H1 (cell line): Measurements from ENCODE around the gene IST1. TPM values are rescaled to one million over a fixed set of nuclear protein-coding genes. Genes with fewer than 3 reads are reported as not detected.

ENCODE experiments used
- CTCF ChIA-PET: fragments of 300-600 bp; sonication (Branson Sonifier 250); formaldehyde crosslinking; loops from one replicate; lab custom pipeline; 2021; ENCODE audit not compliant: partially characterized antibody; lab: Charles Lee
- POLR2A ChIA-PET: fragments of 300-600 bp; sonication (Branson Sonifier 250); formaldehyde crosslinking; loops from one replicate; lab custom pipeline; 2021; ENCODE audit warnings: inconsistent platforms; ENCODE audit not compliant: partially characterized antibody; lab: Charles Lee
- DNase-seq, 2 experiments: peaks; one replicate each; pipeline versions ENCODE4 v3.0.0 to v3.0.0-alpha.2; 2010 to 2022; ENCODE audit warnings: low spot score in 2 of 2, low read depth in 1 of 2, mixed read lengths in 1 of 2
- FAIRE-seq: peaks from 2 replicates; lab custom pipeline; 2011; peaks lifted over from hg19 to GRCh38; lab: Jason Lieb, UNC
- H2AFZ ChIP-seq: 2 replicates; pipeline ENCODE4 v1.8.1; 2012; ENCODE audit warnings: low read length, inconsistent platforms
- H2AK5ac ChIP-seq: 2 replicates; pipeline ENCODE4 v1.6.1; 2013; ENCODE audit warnings: low read depth, low read length
- H2BK120ac ChIP-seq: replicated peaks from 2 replicates; pipeline ENCODE3; 2013; ENCODE audit warnings: low read depth, low read length, inconsistent platforms
- H2BK12ac ChIP-seq: 2 replicates; pipeline ENCODE4 v1.6.1; 2013; ENCODE audit warnings: low read depth, low read length
- H2BK15ac ChIP-seq: 2 replicates; pipeline ENCODE4 v1.6.1; 2013; ENCODE audit warnings: low read length
- H2BK20ac ChIP-seq: 2 replicates; pipeline ENCODE4 v1.6.1; 2013; ENCODE audit warnings: low read length
- H2BK5ac ChIP-seq: 2 replicates; pipeline ENCODE4 v1.6.1; 2013; ENCODE audit warnings: low read depth, low read length
- H3K14ac ChIP-seq: 2 replicates; pipeline ENCODE4 v1.6.1; 2013; ENCODE audit warnings: inconsistent platforms; ENCODE audit not compliant: insufficient read length
- H3K18ac ChIP-seq: 2 replicates; pipeline ENCODE4 v1.6.1; 2013; ENCODE audit warnings: low read length; ENCODE audit errors: extremely low read depth
- H3K23ac ChIP-seq: 2 replicates; pipeline ENCODE4 v1.6.1; 2013; ENCODE audit warnings: inconsistent platforms; ENCODE audit not compliant: insufficient read length
- H3K23me2 ChIP-seq: 2 replicates; pipeline ENCODE4 v1.6.1; 2013; ENCODE audit warnings: low read depth, low read length
- H3K27ac ChIP-seq: 2 replicates; pipeline ENCODE4 v1.6.1; 2011; ENCODE audit warnings: low read depth, low read length, inconsistent platforms
- H3K27me3 ChIP-seq, 4 experiments: replicated peaks in 1 of 4; 1 replicate in 1 of 4; 2 replicates in 3 of 4; pipeline versions ENCODE4 v1.6.1 to v1.8.1; 2011 to 2013; ENCODE audit warnings: low read length in 3 of 4, mild to moderate bottlenecking in 3 of 4, inconsistent platforms in 2 of 4, mixed read lengths in 2 of 4, moderate library complexity in 1 of 4; ENCODE audit not compliant: control insufficient read depth in 3 of 4, insufficient read depth in 3 of 4; ENCODE audit errors: extremely low read depth in 1 of 4
- H3K36me3 ChIP-seq, 4 experiments: 2 replicates each; pipeline versions ENCODE4 v1.6.1 to v1.8.1; 2011 to 2013; ENCODE audit warnings: mild to moderate bottlenecking in 4 of 4, low read length in 3 of 4, moderate library complexity in 2 of 4, control low read depth in 1 of 4, inconsistent platforms in 1 of 4; ENCODE audit not compliant: insufficient read depth in 4 of 4, control insufficient read depth in 2 of 4
- H3K4ac ChIP-seq: replicated peaks from 2 replicates; pipeline ENCODE3; 2013; ENCODE audit warnings: low read length, low read depth, mixed read lengths, inconsistent platforms; ENCODE audit not compliant: insufficient read length
- H3K4me1 ChIP-seq, 4 experiments: replicated peaks in 1 of 4; 1 replicate in 1 of 4; 2 replicates in 3 of 4; pipeline versions ENCODE4 v1.6.1 to v1.8.1; 2011 to 2013; ENCODE audit warnings: low read length in 3 of 4, inconsistent platforms in 2 of 4, mixed read lengths in 1 of 4; ENCODE audit not compliant: insufficient read depth in 4 of 4, control insufficient read depth in 3 of 4
- H3K4me2 ChIP-seq, 2 experiments: 2 replicates each; pipeline versions ENCODE4 v1.6.1 to v1.8.1; 2011 to 2013; ENCODE audit warnings: low read depth in 2 of 2, low read length in 2 of 2, control low read depth in 1 of 2, inconsistent platforms in 1 of 2, mild to moderate bottlenecking in 1 of 2; ENCODE audit not compliant: insufficient read depth in 1 of 2
- H3K4me3 ChIP-seq, 4 experiments: fragments of 200-600, 300-600 bp in 1 of 4; sonication (generic), shearing (Covaris generic), sonication (Bioruptor Twin) in 1 of 4; 2 replicates each; pipeline versions ENCODE4 v1.5.1 to v1.8.1; 2011 to 2016; ENCODE audit warnings: low read length in 4 of 4, low read depth in 3 of 4, control low read depth in 2 of 4, inconsistent platforms in 2 of 4, mild to moderate bottlenecking in 2 of 4, mixed read lengths in 1 of 4, moderate library complexity in 1 of 4; ENCODE audit not compliant: insufficient read depth in 2 of 4; ENCODE audit errors: extremely low read depth in 1 of 4
- H3K56ac ChIP-seq: replicated peaks from 2 replicates; pipeline ENCODE3; 2013; ENCODE audit warnings: low read depth, mild to moderate bottlenecking, mixed read lengths, low read length, inconsistent platforms; ENCODE audit not compliant: insufficient read length
- H3K79me1 ChIP-seq: 2 replicates; pipeline ENCODE4 v1.6.1; 2013; ENCODE audit warnings: low read depth, low read length, control low read depth
- H3K79me2 ChIP-seq, 2 experiments: 2 replicates each; pipeline versions ENCODE4 v1.6.1 to v1.8.1; 2012 to 2013; ENCODE audit warnings: low read length in 2 of 2, mild to moderate bottlenecking in 2 of 2, inconsistent platforms in 1 of 2; ENCODE audit not compliant: insufficient read depth in 2 of 2, control insufficient read depth in 1 of 2
- H3K9ac ChIP-seq, 4 experiments: replicated peaks in 1 of 4; 1 replicate in 1 of 4; 2 replicates in 3 of 4; pipeline versions ENCODE4 v1.6.1 to v1.8.1; 2011 to 2013; ENCODE audit warnings: low read depth in 3 of 4, low read length in 3 of 4, control low read depth in 2 of 4, mild to moderate bottlenecking in 2 of 4, moderate library complexity in 2 of 4, inconsistent platforms in 1 of 4; ENCODE audit errors: extremely low read depth in 1 of 4
- H3K9me3 ChIP-seq, 2 experiments: 2 replicates each; pipeline versions ENCODE4 v1.6.1 to v1.8.1; 2012 to 2013; ENCODE audit warnings: mild to moderate bottlenecking in 2 of 2, moderate library complexity in 2 of 2, control low read depth in 1 of 2, inconsistent platforms in 1 of 2, low read depth in 1 of 2, low read length in 1 of 2, mixed read lengths in 1 of 2; ENCODE audit not compliant: insufficient read depth in 2 of 2
- H4K20me1 ChIP-seq, 2 experiments: replicated peaks in 1 of 2; 2 replicates each; pipeline versions ENCODE3 to v1.8.1; 2011 to 2013; ENCODE audit warnings: inconsistent platforms in 2 of 2, low read length in 2 of 2, mild to moderate bottlenecking in 1 of 2; ENCODE audit not compliant: insufficient read depth in 2 of 2, control insufficient read depth in 1 of 2
- H4K5ac ChIP-seq: 2 replicates; pipeline ENCODE4 v1.6.1; 2013; ENCODE audit warnings: low read length, low read depth, mixed read lengths, inconsistent platforms; ENCODE audit not compliant: insufficient read length
- H4K8ac ChIP-seq: 2 replicates; pipeline ENCODE4 v1.8.0; 2013; ENCODE audit warnings: mild to moderate bottlenecking, moderate library complexity, low read length, inconsistent platforms; ENCODE audit not compliant: insufficient read depth; ENCODE audit errors: extremely low read depth
- H4K91ac ChIP-seq: replicated peaks from 2 replicates; pipeline ENCODE3; 2013; ENCODE audit warnings: low read length, mixed read lengths, inconsistent platforms; ENCODE audit not compliant: insufficient read length
- SIX5 ChIP-seq: IDR thresholded peaks from 2 replicates; pipeline ENCODE4 v1.6.1; 2011; ENCODE audit warnings: mild to moderate bottlenecking, low read depth, low read length
- WGBS, 2 experiments: shearing (Covaris generic) in 1 of 2; methylation state at CpG; one replicate each; pipeline versions ENCODE4 v1.1.6 to v1.1.7; 2013 to 2015; ENCODE audit warnings: low lambda C conversion rate in 2 of 2, mixed read lengths in 2 of 2, inconsistent platforms in 1 of 2, low coverage in 1 of 2, missing lambda C conversion rate in 1 of 2; ENCODE audit not compliant: insufficient replicate concordance in 2 of 2, insufficient coverage in 1 of 2, insufficient read length in 1 of 2; ENCODE audit errors: extremely low coverage in 1 of 2, missing lambda C conversion rate in 1 of 2; 5-methylcytosine and 5-hydroxymethylcytosine counted together
- polyA plus RNA-seq, 7 experiments: library from polyadenylated mRNA; depleted of rRNA in 3 of 7; stranded (reverse) in 5 of 7; unstranded in 2 of 7; fragments of >200 nt in 5 of 7; fragments of 200-250 nt in 2 of 7; gene quantifications; 1 replicate in 5 of 7; 2 replicates in 1 of 7; 4 replicates in 1 of 7; pipeline versions ENCODE4 v1.2.1 to v1.2.3, GENCODE V29; 2011 to 2013; ENCODE audit warnings: missing spikeins in 2 of 7, mixed read lengths in 2 of 7
- total RNA-seq: library from RNA; stranded (reverse); fragmentation: NEBNext Ultra II Directional; extraction: Animal tissue kit (Norgen Biotek cat#: 25700); gene quantifications from 2 replicates; pipeline ENCODE4 v1.2.1, GENCODE V29; 2021
- TF ChIP-seq, protein P1 (sequence below), 3 experiments: IDR thresholded peaks; 1 replicate in 2 of 3; 2 replicates in 1 of 3; pipeline versions ENCODE4 v1.5.1 to v1.6.1; 2011; ENCODE audit warnings: low read length in 3 of 3, mild to moderate bottlenecking in 3 of 3, inconsistent platforms in 2 of 3, low read depth in 1 of 3, moderate library complexity in 1 of 3; ENCODE audit not compliant: insufficient read depth in 1 of 3; ENCODE audit errors: control extremely low read depth in 1 of 3

IST1 gene
- total and polyA plus RNA-seq, 2 of the 8 experiments (the other 6 are each of a cell fraction or from before 2014, with no cell fraction given): 190 to 248 TPM

- POLR2A ChIA-PET: interaction anchor here (1.6 kb wide), 1 partner anchor 26 kb away, joined by 3 read pairs; no protein-coding TSS in a partner anchor
Observed at GRCh38 chr16:71867939-71868338, 27.4 kb upstream of the IST1 start.

More at GRCh38 chr16:71867939-71868338, 27.4 kb upstream of the IST1 start:
- Histone ChIP-seq H2BK5ac (no peak overlapping the region), H4K5ac (no peak overlapping the region), H2BK20ac (no peak overlapping the region), H3K14ac (no peak overlapping the region), H3K27ac (no peak overlapping the region; the same call in 1 of the 2 replicates), H3K9me3 (no peaks in the 10 kb centered on the region), H4K8ac (no peak overlapping the region), H3K79me2 (no peaks in the 10 kb centered on the region), H3K56ac (no peak overlapping the region), H3K27me3 (no peaks in the 10 kb centered on the region), H3K23me2 (no peaks in the 10 kb centered on the region), H2AK5ac (no peak overlapping the region), H2AFZ (no peak overlapping the region), H3K4ac (no peak overlapping the region), H2BK12ac (no peak overlapping the region), H4K20me1 (peaks cover 0 to 3% of the 10 kb centered on the region in 2 experiments), H3K23ac (no peak overlapping the region), H4K91ac (no peak overlapping the region), H3K18ac (no peak overlapping the region), H3K36me3 (peaks cover 0 to 25% (median 4%) of the 10 kb centered on the region in 4 experiments; a peak in 3 of 8 replicates), H3K4me1 (no peaks in the 10 kb centered on the region), H3K4me3 (no peak overlapping the region), H2BK15ac (no peak overlapping the region), H3K4me2 (no peak overlapping the region), H3K79me1 (no peaks in the 10 kb centered on the region), H3K9ac (no peak overlapping the region), H2BK120ac (no peak overlapping the region)
- TF ChIP-seq SIX5: no peak
- TF ChIP-seq, protein P1, sequence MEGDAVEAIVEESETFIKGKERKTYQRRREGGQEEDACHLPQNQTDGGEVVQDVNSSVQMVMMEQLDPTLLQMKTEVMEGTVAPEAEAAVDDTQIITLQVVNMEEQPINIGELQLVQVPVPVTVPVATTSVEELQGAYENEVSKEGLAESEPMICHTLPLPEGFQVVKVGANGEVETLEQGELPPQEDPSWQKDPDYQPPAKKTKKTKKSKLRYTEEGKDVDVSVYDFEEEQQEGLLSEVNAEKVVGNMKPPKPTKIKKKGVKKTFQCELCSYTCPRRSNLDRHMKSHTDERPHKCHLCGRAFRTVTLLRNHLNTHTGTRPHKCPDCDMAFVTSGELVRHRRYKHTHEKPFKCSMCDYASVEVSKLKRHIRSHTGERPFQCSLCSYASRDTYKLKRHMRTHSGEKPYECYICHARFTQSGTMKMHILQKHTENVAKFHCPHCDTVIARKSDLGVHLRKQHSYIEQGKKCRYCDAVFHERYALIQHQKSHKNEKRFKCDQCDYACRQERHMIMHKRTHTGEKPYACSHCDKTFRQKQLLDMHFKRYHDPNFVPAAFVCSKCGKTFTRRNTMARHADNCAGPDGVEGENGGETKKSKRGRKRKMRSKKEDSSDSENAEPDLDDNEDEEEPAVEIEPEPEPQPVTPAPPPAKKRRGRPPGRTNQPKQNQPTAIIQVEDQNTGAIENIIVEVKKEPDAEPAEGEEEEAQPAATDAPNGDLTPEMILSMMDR (IDR thresholded peaks at IDR 0.05; ENCODE audit: control extremely low read depth in 1 of 3, insufficient read depth in 1 of 3, low read depth in 1 of 3, low read length in 3 of 3): peak in 1 of 3 experiments; percentile 33; a peak in 1 of 4 replicates
- FAIRE-seq: no peak
- CTCF ChIA-PET: interaction anchor here (0.6 to 0.8 kb wide), 3 partner anchors 9 to 97 kb away, joined by 3 read pairs; no protein-coding TSS in a partner anchor
- WGBS, 2 experiments: 87% methylated on average over 3 of the region's 3 CpGs; no CpG with 5 or more reads in 1 of the 2 experiments
- DNase-seq: no peak
